Skeletal muscle satellite cell (primary cell): ENCODE data around the gene TRIM71.

Experiments
- H3K27me3 ChIP-seq: 2 replicates; pipeline ENCODE4 v1.7.0; 2013; ENCODE audit warnings: low read length; ENCODE audit not compliant: control insufficient read depth, insufficient read depth
- H3K36me3 ChIP-seq: 2 replicates; pipeline ENCODE4 v1.7.0; 2013; ENCODE audit warnings: mild to moderate bottlenecking, control low read depth, low read length; ENCODE audit not compliant: insufficient read depth
- H3K4me1 ChIP-seq: 2 replicates; pipeline ENCODE4 v1.7.0; 2013; ENCODE audit warnings: low read length; ENCODE audit not compliant: control insufficient read depth, insufficient read depth
- H3K4me2 ChIP-seq: 2 replicates; pipeline ENCODE4 v1.7.0; 2013; ENCODE audit warnings: mild to moderate bottlenecking, low read length
- H3K4me3 ChIP-seq: 2 replicates; pipeline ENCODE4 v1.7.0; 2013; ENCODE audit warnings: low read length
- H3K9ac ChIP-seq: 2 replicates; pipeline ENCODE4 v1.7.0; 2013; ENCODE audit warnings: mild to moderate bottlenecking, low read depth, low read length, moderate library complexity
- H3K9me3 ChIP-seq: replicated peaks from 2 replicates; pipeline ENCODE4 v1.7.0; 2013; ENCODE audit warnings: mild to moderate bottlenecking, control low read depth, low read length

Gene TRIM71

DNA sequence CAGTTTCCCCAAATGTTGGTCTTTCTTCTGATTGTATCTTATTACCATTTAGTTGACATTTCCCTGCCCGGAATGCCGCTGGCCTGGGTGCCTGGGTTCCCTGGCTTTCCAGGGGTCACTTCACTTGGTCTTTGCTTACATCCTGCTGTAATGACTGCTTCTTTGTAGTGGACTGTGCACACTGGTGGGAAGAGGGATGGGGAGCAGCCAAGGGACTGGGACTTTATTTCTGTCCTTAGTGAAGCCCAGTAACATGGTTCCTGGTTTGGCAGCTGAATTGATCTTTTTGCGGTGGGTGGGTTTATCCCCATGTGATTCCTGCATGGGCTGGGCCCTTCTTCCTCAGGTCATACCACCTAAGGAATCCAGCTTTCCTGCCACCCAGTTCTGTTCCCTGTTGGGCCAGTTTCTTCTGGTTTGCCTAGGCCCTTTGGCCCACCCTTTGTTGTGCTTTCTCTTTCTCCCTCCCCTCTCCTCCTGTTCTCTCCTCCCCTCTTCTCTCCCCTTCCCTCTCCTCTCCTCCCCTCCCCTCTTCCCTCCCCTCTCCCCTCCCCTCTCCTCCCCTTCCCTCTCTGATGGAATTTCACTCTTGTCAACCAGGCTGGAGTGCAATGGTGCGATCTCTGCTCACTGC, 41.9 kb downstream of the TRIM71 start:
- Histone ChIP-seq H3K27me3 (peaks cover 13% of the 10 kb centered on the region), H3K4me2 (no peak overlapping the region), H3K4me3 (no peak overlapping the region)

DNA sequence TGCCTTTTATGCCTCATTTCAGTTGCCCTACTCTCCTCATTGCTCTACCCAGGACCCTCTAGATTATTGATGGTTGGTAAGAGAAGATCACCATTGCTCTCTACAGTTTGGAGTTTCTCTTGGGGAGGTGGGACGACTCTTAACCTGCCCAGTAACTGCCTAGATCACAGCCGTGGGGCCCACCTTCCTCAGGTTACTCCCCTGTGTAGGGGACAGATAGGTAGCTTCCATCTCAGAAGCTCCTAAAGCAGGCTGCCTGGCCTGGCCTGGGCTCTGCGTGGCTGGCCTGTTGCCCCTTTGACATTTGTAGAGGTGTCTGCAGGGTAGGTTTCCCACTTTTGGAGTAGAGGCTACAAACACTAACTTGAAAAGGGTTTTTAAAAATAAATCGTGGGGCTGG, 42.7 kb downstream of the TRIM71 start:
- Histone ChIP-seq H3K4me2 (no peak overlapping the region), H3K9ac (no peak overlapping the region), H3K4me1 (peaks cover 3% of the 10 kb centered on the region), H3K9me3 (no peaks in the 10 kb centered on the region), H3K27me3 (peaks cover 16% of the 10 kb centered on the region), H3K4me3 (no peak overlapping the region), H3K36me3 (no peaks in the 10 kb centered on the region)

More for the DNA sequence above, 41.9 kb downstream of the TRIM71 start:
- Histone ChIP-seq H3K9me3 (no peaks in the 10 kb centered on the region), H3K36me3 (no peaks in the 10 kb centered on the region), H3K9ac (no peak overlapping the region), H3K4me1 (peaks cover 3% of the 10 kb centered on the region)

DNA sequence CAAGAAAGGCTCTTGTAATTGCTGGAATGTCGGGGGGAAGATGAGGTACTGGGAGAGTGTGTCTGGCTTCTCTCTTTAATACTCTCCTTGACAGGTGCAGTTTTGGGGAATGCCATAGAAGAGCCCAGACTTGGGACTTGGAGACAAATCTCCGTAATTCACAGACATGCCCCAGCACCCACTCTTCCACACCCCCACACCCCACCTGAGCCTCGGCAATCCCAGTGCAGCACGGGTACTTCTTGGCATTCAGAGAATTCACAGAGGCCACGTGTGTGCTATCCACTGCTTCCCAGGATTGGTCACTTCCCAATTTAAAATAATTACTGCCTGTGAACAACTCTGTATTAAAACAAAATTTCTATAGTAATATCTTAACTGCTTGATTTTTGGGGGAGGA, 43.9 kb downstream of the TRIM71 start:
- no peaks in the 10 kb centered on the region for H3K4me1 ChIP-seq
- H3K9ac ChIP-seq, result no peak overlapping the region
- H3K4me3 ChIP-seq, result no peak overlapping the region
- no peaks in the 10 kb centered on the region for H3K9me3 ChIP-seq
- peaks cover 16% of the 10 kb centered on the region for H3K27me3 ChIP-seq
- H3K4me2 ChIP-seq, result no peak overlapping the region
- no peaks in the 10 kb centered on the region for H3K36me3 ChIP-seq

DNA sequence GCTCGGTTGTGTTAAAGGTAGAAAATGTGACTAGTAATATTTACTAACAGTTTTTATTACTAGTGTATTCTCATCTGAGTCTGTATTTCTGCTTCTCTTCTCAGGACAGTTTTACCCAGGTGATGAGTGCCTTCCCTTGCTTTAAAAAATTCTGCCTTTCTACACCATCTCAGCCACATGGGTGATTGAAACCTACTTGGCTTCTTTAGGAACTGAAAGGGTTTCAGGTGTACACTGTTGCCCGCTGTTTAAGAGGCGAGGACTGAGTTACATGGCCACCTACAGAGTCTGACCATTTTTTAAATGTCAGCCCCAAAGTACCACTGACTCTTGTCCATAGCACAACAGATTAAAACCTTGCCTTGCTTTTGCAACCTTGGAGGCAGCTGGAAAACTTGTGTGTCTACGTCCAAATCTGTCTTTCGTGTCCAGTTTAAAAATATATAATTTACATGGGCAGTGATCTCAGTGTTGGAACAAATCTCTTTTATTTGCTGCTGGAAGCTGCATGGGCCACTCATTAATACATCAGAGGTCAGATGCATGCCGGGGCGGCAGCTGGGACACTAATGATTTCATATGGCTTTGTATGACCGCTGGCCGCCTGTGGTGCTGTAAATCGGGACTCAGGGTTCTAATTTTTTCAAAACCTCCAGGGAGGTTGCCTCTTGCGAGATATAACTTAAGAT, 44.6 kb downstream of the TRIM71 start:
- no peak overlapping the region for H3K4me2 ChIP-seq
- peaks cover 16% of the 10 kb centered on the region for H3K27me3 ChIP-seq
- H3K36me3 ChIP-seq, result no peaks in the 10 kb centered on the region
- no peaks in the 10 kb centered on the region for H3K4me1 ChIP-seq
- no peak overlapping the region for H3K9ac ChIP-seq
- no peaks in the 10 kb centered on the region for H3K9me3 ChIP-seq
- no peak overlapping the region for H3K4me3 ChIP-seq

DNA sequence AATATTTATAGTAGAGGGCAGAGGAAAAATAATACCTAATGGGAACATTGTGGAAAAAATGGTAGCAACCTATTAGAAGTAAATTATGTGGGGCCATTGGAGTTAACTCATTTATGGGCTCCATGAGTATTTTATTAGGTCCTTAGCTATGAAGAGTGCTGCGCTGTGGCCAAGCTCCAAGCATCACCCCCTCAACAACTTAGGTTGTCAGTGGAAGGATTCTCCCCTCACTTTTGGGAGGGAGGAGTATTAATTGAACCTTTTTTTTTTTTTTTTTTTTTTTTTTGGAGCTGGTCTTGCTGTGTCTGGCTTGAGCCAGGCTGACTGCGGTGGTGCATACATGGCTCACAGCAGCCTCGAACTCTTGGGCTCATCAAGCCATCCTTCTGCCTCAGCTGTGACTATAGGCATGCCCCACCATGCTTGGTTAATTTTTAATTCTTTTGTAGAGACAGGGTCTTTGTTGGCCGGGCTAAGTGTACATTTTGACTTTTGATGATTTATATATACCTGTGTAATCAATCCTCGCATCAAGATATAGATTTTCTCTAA, 45.2 kb downstream of the TRIM71 start:
- Histone ChIP-seq H3K9me3 (no peaks in the 10 kb centered on the region), H3K4me3 (no peak overlapping the region), H3K36me3 (no peaks in the 10 kb centered on the region), H3K27me3 (peaks cover 16% of the 10 kb centered on the region), H3K4me1 (no peaks in the 10 kb centered on the region), H3K4me2 (no peak overlapping the region), H3K9ac (no peak overlapping the region)

DNA sequence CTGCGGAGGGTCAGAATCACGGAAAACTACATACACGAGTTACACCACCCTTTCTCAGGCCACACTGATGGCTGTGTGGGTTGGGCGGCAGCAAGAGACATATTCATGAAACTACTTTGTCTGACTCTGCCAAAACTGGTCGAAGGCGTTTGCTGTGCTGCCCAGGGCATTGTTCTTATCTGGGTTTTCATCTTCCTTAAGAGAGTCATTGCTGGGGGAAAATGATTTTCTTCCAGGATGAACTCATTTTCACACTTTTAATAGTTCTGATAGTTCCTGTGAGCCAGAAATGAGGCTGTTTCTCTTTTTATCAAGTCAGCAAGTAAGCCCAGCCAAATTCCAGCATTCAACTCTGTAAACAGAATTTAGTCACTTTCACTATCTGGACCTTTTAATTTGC, 47.6 kb downstream of the TRIM71 start:
- Histone ChIP-seq H3K36me3 (no peaks in the 10 kb centered on the region), H3K4me1 (no peaks in the 10 kb centered on the region)

DNA sequence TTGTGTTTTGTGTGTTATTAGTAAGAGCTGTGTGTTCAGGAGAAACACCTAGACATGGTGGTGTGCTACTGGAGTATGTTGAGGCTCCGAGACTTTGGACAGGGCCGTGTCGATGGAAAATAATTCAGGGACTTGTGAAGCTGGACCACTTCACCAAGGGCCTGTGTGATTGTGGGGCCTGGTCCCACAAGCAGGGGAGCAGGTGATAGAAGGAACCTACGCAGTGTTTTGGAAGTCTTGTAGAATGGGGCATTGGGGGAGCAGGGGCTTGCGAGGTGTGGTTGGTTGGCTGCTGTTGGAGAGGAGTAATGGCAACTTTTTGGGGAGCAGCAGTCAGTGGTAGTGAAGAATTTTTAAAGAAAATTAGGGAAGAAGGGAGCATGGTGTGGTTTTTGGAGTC, 48.7 kb downstream of the TRIM71 start:
- Histone ChIP-seq H3K4me3 (no peak overlapping the region), H3K4me2 (no peak overlapping the region), H3K36me3 (no peaks in the 10 kb centered on the region), H3K27me3 (peaks cover 23% of the 10 kb centered on the region), H3K9ac (no peak overlapping the region), H3K4me1 (no peaks in the 10 kb centered on the region), H3K9me3 (no peaks in the 10 kb centered on the region)

More for the DNA sequence above, 47.6 kb downstream of the TRIM71 start:
- Histone ChIP-seq H3K4me3 (no peak overlapping the region), H3K27me3 (peaks cover 16% of the 10 kb centered on the region), H3K9ac (no peak overlapping the region), H3K4me2 (no peak overlapping the region), H3K9me3 (no peaks in the 10 kb centered on the region)

DNA sequence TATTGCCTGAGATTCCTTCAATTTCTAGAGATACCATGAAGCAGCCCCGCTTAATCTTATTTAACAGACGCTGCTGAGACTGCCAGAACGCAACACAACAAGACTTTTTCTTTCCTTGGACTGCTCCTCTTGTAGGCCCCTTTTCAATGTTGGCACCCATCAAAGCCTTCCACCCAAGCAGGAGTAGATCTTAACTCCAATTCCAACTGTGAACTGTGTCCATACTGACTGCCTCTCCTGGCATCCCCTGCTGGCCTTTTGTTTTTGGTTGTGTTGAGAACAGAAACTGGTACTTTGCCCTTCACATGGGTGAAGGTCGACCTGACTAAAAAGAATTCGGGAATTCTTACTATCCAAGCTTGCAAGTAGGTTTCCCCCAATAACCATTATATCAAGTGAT, 50.2 kb downstream of the TRIM71 start:
- Histone ChIP-seq H3K9ac (no peak overlapping the region), H3K4me2 (no peak overlapping the region), H3K27me3 (peaks cover 26% of the 10 kb centered on the region), H3K4me3 (no peak overlapping the region), H3K36me3 (no peaks in the 10 kb centered on the region), H3K9me3 (no peaks in the 10 kb centered on the region), H3K4me1 (no peaks in the 10 kb centered on the region)

DNA sequence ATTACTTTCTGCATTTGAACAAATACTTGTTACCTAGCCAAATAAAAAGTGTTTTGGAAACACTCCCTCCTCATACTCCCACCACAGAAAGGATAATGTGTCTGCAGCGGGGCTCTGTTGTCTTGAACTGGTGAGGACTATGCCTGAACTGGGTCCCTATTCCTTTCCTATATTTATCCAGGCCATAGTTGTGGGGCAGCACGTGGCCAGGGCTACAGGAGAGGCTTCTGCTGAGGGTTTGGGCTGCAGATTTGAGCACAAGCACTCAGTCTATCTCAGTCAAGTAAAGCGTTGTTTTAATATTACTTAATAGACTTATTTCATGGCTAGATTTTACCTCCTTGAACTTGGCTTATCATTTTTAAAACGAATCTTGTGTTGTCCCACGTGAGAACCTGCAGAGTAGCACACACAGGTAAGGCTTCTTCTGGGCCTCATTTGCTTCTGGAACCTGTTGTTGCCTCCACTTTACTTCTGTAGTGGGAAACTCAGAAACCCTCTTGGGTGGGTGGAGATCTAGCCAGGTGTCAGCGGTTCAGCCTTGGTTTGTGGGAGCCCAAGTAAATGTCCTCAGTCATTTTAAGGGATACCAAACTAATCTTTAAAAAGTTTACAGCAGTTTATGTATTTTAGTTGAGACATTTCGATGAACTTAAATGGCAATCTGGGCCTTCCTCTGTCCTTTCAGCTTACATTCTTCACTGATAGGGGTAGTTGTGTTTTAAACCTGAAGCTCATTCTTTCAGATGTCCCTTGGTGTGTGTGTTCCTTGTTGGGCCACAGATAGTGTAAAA, 51.1 kb downstream of the TRIM71 start:
- Histone ChIP-seq H3K27me3 (peaks cover 28% of the 10 kb centered on the region), H3K9me3 (no peaks in the 10 kb centered on the region), H3K4me2 (no peak overlapping the region), H3K4me3 (no peak overlapping the region), H3K9ac (no peak overlapping the region), H3K4me1 (no peaks in the 10 kb centered on the region), H3K36me3 (no peaks in the 10 kb centered on the region)

DNA sequence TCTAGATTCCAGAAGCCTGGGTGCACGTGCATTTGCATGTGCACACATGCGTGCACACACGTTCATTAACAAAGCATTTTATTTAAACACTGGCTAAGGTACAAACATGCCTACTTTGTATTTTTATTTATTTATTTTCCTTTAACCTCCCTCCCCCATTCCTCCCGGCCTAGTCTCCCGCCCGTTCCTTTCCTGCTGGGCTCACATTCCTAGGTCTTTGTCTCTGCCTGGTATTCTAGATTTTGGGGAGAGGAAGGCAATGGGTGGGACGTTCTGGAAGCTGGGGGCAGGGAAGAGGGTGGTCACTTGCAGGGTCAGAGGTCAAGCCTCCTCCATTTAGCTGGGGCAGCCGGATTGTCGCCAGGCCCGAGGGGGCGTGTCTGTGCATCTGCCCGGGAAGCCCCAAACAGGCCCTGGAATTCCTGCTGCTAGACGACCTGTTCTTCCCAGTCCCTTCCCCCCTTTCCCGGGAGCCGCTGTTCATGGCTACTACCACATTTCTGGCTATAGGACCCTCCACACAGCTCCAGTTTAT, 51.8 kb downstream of the TRIM71 start:
- Histone ChIP-seq H3K4me2 (no peak overlapping the region), H3K9ac (no peak overlapping the region), H3K4me3 (no peak overlapping the region), H3K9me3 (no peaks in the 10 kb centered on the region), H3K27me3 (peaks cover 28% of the 10 kb centered on the region), H3K36me3 (no peaks in the 10 kb centered on the region), H3K4me1 (no peaks in the 10 kb centered on the region)

DNA sequence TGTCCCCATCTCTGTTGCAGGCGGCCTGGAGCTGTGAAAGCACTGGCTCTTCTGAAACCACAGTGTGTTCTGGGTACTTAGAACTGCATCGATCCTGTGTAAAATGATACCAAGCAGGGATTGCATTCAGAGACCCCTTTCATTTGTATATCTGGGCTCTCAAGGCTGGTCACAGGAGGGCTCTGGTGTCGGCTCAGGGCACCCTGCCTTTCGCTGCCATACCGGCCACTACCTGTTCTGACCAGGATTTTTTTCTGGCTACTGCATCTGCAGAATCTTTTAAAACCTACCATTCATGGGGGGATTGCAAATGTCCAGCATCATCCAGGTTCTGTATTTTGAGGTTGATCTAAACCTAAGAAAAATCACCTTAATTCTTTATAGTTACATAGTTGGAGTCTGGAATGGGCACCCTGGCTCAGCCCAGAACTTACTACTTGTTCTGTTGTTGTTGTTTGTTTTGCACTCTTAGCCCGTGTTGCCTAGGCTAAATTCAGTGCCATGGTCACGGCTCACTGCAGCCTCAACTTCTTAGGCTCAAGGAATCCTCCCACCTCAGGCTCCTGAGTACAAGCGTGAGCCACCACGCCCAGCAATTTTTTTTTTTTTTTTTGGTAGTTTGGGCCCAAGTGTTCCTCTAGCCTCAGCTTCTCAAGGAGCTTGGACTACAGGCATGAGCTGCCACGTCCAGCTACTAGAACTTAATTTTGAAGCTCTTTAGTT, 52.7 kb downstream of the TRIM71 start:
- H3K27me3 ChIP-seq, result peaks cover 25% of the 10 kb centered on the region
- H3K4me3 ChIP-seq, result no peak overlapping the region
- no peak overlapping the region for H3K9ac ChIP-seq
- no peak overlapping the region for H3K4me2 ChIP-seq
- H3K4me1 ChIP-seq, result peaks cover 6% of the 10 kb centered on the region
- no peaks in the 10 kb centered on the region for H3K36me3 ChIP-seq
- H3K9me3 ChIP-seq, result no peaks in the 10 kb centered on the region
